CD14-positive monocyte (primary cell): ENCODE data around the gene TASOR2. TPM values are rescaled to one million over a fixed set of nuclear protein-coding genes. Genes with fewer than 3 reads are reported as not detected.

ENCODE experiments used
- DNase-seq, 3 donors: peaks; one replicate each; pipeline ENCODE4 v3.0.0-alpha.2; 2011 to 2022
- H2AFZ ChIP-seq: 2 replicates; pipeline ENCODE4 v1.6.0; 2012; ENCODE audit warnings: mild to moderate bottlenecking, low read depth, low read length, inconsistent platforms; ENCODE audit not compliant: insufficient read depth, poor library complexity, severe bottlenecking
- H3K27ac ChIP-seq, 2 donors: 1 replicate in 1 of 2; 2 replicates in 1 of 2; pipeline ENCODE4 v1.5.1; 2012 to 2013; ENCODE audit warnings: low read length in 2 of 2, control low read depth in 1 of 2, inconsistent platforms in 1 of 2, low read depth in 1 of 2, mild to moderate bottlenecking in 1 of 2
- H3K27me3 ChIP-seq, 2 donors: one replicate each; pipeline versions ENCODE4 v1.6.0 to v1.6.1; 2011 to 2013; ENCODE audit warnings: low read length in 2 of 2; ENCODE audit not compliant: control insufficient read depth in 2 of 2, insufficient read depth in 2 of 2
- H3K36me3 ChIP-seq, 2 donors: replicated peaks in 1 of 2; 1 replicate in 1 of 2; 2 replicates in 1 of 2; pipeline versions ENCODE4 v1.5.1 to v1.6.1; 2012 to 2013; ENCODE audit warnings: low read length in 2 of 2, control low read depth in 1 of 2, inconsistent platforms in 1 of 2, mild to moderate bottlenecking in 1 of 2; ENCODE audit not compliant: insufficient read depth in 2 of 2, control insufficient read depth in 1 of 2
- H3K4me1 ChIP-seq, 2 donors: 1 replicate in 1 of 2; 2 replicates in 1 of 2; pipeline versions ENCODE4 v1.5.1 to v1.6.1; 2012 to 2013; ENCODE audit warnings: low read length in 2 of 2, control low read depth in 1 of 2, inconsistent platforms in 1 of 2, mild to moderate bottlenecking in 1 of 2, moderate library complexity in 1 of 2; ENCODE audit not compliant: insufficient read depth in 2 of 2, control insufficient read depth in 1 of 2
- H3K4me2 ChIP-seq: replicated peaks from 2 replicates; pipeline ENCODE3; 2012; ENCODE audit warnings: low read length, moderate library complexity, mild to moderate bottlenecking; ENCODE audit not compliant: poor library complexity, severe bottlenecking; ENCODE audit errors: extremely low read depth
- H3K4me3 ChIP-seq, 3 experiments: fragments of 200-600 bp in 1 of 3; sonication (generic) in 1 of 3; replicated peaks in 1 of 3; 1 replicate in 2 of 3; 2 replicates in 1 of 3; pipeline ENCODE4 v1.5.1; 2011 to 2013; ENCODE audit warnings: low read length in 3 of 3, mild to moderate bottlenecking in 3 of 3, control low read depth in 2 of 3, low read depth in 2 of 3, inconsistent platforms in 1 of 3, moderate library complexity in 1 of 3
- H3K79me2 ChIP-seq: 2 replicates; pipeline ENCODE4 v1.6.0; 2012; ENCODE audit warnings: mild to moderate bottlenecking, control low read depth, inconsistent platforms, low read length, moderate library complexity; ENCODE audit not compliant: insufficient read depth
- H3K9ac ChIP-seq: 2 replicates; pipeline ENCODE4 v1.6.0; 2017; ENCODE audit warnings: low read length, mild to moderate bottlenecking; ENCODE audit not compliant: insufficient read depth, poor library complexity, severe bottlenecking
- H3K9me3 ChIP-seq, 2 donors: replicated peaks in 1 of 2; 1 replicate in 1 of 2; 2 replicates in 1 of 2; pipeline versions ENCODE4 v1.5.1 to v1.6.1; 2012 to 2013; ENCODE audit warnings: low read length in 2 of 2, control low read depth in 1 of 2; ENCODE audit not compliant: control insufficient read depth in 1 of 2, insufficient read depth in 1 of 2
- H4K20me1 ChIP-seq: 2 replicates; pipeline ENCODE4 v1.6.0; 2012; ENCODE audit warnings: mild to moderate bottlenecking, low read length, control low read depth, moderate library complexity; ENCODE audit not compliant: insufficient read depth
- H3K27ac Mint-ChIP-seq, 7 donors: one replicate each; pipeline ENCODE4 v1.8.0; 2020; ENCODE audit warnings: mild to moderate bottlenecking in 7 of 7, mixed read lengths in 7 of 7, moderate library complexity in 6 of 7, inconsistent platforms in 2 of 7
- H3K27me3 Mint-ChIP-seq, 3 donors: one replicate each; pipeline ENCODE4 v1.8.0; 2021 to 2022; ENCODE audit warnings: low read depth in 3 of 3, mild to moderate bottlenecking in 3 of 3, mixed read lengths in 3 of 3, moderate library complexity in 3 of 3, inconsistent platforms in 1 of 3
- H3K36me3 Mint-ChIP-seq, 2 donors: one replicate each; pipeline ENCODE4 v1.8.0; 2020; ENCODE audit warnings: mixed read lengths in 2 of 2, inconsistent platforms in 1 of 2, mild to moderate bottlenecking in 1 of 2
- H3K4me1 Mint-ChIP-seq: one replicate; pipeline ENCODE4 v1.8.0; 2020; ENCODE audit warnings: mild to moderate bottlenecking, mixed read lengths
- H3K4me3 Mint-ChIP-seq, 2 donors: one replicate each; pipeline ENCODE4 v1.8.0; 2020; ENCODE audit warnings: mild to moderate bottlenecking in 2 of 2, mixed read lengths in 2 of 2, moderate library complexity in 1 of 2
- H3K9me3 Mint-ChIP-seq, 7 donors: one replicate each; pipeline ENCODE4 v1.8.0; 2020 to 2022; ENCODE audit warnings: mixed read lengths in 7 of 7, mild to moderate bottlenecking in 6 of 7, moderate library complexity in 6 of 7, inconsistent platforms in 2 of 7
- CTCF ChIP-seq: fragments of 200-600 bp; IDR thresholded peaks from one replicate; pipeline ENCODE4 v1.8.0; 2022; ENCODE audit warnings: antibody characterized with exemption, mild to moderate bottlenecking
- WGBS: methylation state at CpG from one replicate; pipeline ENCODE4 v1.1.5; 2013; ENCODE audit warnings: missing lambda C conversion rate; ENCODE audit not compliant: insufficient coverage; 5-methylcytosine and 5-hydroxymethylcytosine counted together
- intact Hi-C, 2 donors: fragments of 100-400 bp; cut with micrococcal nuclease; formaldehyde crosslinking; loops; one replicate each; pipeline versions ENCODE4 v1.15.0 to v1.15.1; 2023
- polyA plus RNA-seq, 3 donors: library from polyadenylated mRNA; depleted of rRNA in 1 of 3; unstranded in 2 of 3; stranded (reverse) in 1 of 3; fragments of 300-500 nt in 2 of 3; fragments of >200 nt in 1 of 3; fragmentation: Illumina TruSeq in 2 of 3; gene quantifications; 1 replicate in 2 of 3; 2 replicates in 1 of 3; pipeline ENCODE4 v1.2.3, GENCODE V29; 2012 to 2021

TASOR2 gene
- polyA plus RNA-seq, 3 donors: 3.2 to 12.3 (median 9.5) TPM

GRCh38 chr10:5659702-5660528 lies 24.7 kb upstream of the TASOR2 start:
- Mint-ChIP-seq H3K4me1 (peaks cover 23% of the 10 kb centered on the region), H3K27ac (peak overlapping the region; percentile 8 to 86 (median 82)), H3K36me3 (peaks cover 9% of the 10 kb centered on the region in 2 donors), H3K4me3 (peak overlapping the region in 1 of 2 donors; percentile 39), H3K9me3 (no peaks in the 10 kb centered on the region), H3K27me3 (peaks cover 0 to 2% (median 2%) of the 10 kb centered on the region in 3 donors)
- Histone ChIP-seq H3K9me3 (no peaks in the 10 kb centered on the region), H3K4me1 (peaks cover 15 to 16% of the 10 kb centered on the region in 2 donors), H3K36me3 (peaks cover 0 to 9% of the 10 kb centered on the region in 2 donors), H3K4me2 (peak overlapping the region; percentile 11), H4K20me1 (peaks cover 38% of the 10 kb centered on the region), H3K27ac (peak overlapping the region; percentile 21 to 23), H3K4me3 (no peak overlapping the region), H3K9ac (no peak overlapping the region), H3K79me2 (peaks cover 68% of the 10 kb centered on the region), H3K27me3 (no peaks in the 10 kb centered on the region), H2AFZ (no peak overlapping the region)
- no peak for TF ChIP-seq CTCF
- WGBS: 43% methylated on average over 16 of the region's 16 CpGs
- DNase-seq: peak; percentile 81 to 90 (median 89)
- intact Hi-C loops: no loop called here

GRCh38 chr10:5661043-5661442 lies 23.6 kb upstream of the TASOR2 start:
- no peaks in the 10 kb centered on the region for H3K9me3 ChIP-seq
- no peak for DNase-seq
- intact Hi-C loops: no loop called here
- no peak overlapping the region for H2AFZ ChIP-seq
- H3K4me3 ChIP-seq: no peak overlapping the region
- H3K4me3 Mint-ChIP-seq: no peak overlapping the region
- H3K36me3 Mint-ChIP-seq: peaks cover 3 to 6% of the 10 kb centered on the region in 2 donors
- H3K4me1 Mint-ChIP-seq: peaks cover 31% of the 10 kb centered on the region
- H3K4me1 ChIP-seq: peaks cover 25 to 26% of the 10 kb centered on the region in 2 donors
- H4K20me1 ChIP-seq: peaks cover 42% of the 10 kb centered on the region
- no peak for TF ChIP-seq CTCF
- peak overlapping the region in 1 of 7 donors; percentile 49 for H3K27ac Mint-ChIP-seq
- no peak overlapping the region for H3K9ac ChIP-seq
- no peak overlapping the region for H3K27ac ChIP-seq
- no peaks in the 10 kb centered on the region for H3K36me3 ChIP-seq
- no peaks in the 10 kb centered on the region for H3K9me3 Mint-ChIP-seq
- H3K79me2 ChIP-seq: peaks cover 73% of the 10 kb centered on the region
- no peaks in the 10 kb centered on the region for H3K27me3 ChIP-seq
- H3K4me2 ChIP-seq: no peak overlapping the region
- peaks cover 0 to 2% (median 2%) of the 10 kb centered on the region in 3 donors for H3K27me3 Mint-ChIP-seq
- 95% methylated on average over 6 of the region's 6 CpGs for WGBS
